Central memory CD4-positive, alpha-beta T cell (primary cell): ENCODE data around the gene SCART1.
"Not testable (repeated sequence)": the region's sequence is repeated elsewhere in the genome, so short reads cannot be mapped to it uniquely, and the experiment has no call there.

Experiments used
- DNase-seq: peaks from one replicate; pipeline ENCODE4 v3.0.0; 2022

Gene SCART1

DNA sequence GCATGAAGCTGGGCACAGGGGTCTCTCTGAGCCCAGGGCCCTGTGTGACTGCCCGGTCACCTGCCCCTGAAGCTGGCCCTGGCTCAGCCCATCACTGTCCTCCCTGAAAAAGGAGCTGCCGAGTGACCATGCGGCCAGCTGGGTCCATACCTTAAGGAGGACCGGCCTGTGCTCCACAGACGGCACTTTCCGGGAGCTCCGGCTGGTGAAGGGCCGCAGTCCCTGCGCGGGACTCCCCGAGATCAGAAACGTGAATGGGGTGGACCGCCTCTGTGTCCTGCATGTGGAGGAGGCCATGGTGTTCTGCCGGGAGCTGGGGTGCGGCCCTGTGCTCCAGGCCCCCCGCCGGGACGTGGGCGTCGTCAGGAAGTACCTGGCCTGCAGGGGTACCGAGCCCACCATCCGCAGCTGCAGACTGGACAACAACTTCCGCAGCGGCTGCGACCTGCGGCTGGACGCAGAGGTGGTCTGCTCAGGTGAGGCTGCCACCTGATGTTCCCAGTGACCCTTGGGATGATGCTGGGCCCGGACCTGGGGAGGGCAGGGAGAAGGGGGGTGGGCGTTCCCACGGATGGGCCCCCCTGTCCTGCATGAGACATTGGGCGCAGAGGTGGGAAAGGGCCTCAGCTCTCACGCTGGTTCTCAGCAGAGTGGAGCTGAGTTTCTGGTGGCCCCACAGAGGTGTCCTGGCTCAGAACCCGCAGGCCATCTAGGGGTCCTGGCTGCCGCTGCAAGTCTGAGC is 3.5 kb downstream of the SCART1 start:
- DNase-seq: no peak

DNA sequence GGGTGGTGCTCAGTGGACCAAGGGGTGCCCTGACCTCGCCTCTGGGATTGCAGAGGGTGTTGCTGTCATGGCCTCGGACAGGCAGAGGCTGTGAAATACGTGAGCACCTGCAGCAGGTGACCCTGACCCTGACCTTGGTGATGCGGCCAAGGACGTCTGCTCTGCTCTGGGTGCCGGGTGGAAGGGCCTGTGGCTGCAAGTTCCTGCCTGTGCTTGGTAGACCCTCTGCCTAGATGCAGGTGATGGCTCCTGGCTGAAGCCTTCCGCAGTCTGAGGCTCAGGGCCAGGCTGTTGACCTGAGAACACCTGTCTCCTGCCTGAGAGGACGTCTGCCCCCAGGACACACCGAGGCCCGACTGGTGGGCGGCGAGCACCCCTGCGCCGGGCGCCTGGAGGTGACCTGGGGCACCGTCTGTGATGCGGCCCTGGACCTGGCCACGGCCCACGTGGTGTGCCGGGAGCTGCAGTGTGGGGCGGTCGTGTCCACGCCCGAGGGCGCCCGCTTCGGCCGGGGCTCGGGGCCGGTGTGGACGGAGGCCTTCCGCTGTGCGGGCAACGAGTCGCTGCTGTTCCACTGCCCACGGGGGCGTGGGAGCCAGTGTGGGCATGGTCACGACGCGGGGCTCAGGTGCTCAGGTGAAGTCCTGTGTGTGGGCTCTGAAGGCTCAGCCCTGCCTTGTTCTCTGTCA is 4.4 kb downstream of the SCART1 start:
- DNase-seq: no peak

DNA sequence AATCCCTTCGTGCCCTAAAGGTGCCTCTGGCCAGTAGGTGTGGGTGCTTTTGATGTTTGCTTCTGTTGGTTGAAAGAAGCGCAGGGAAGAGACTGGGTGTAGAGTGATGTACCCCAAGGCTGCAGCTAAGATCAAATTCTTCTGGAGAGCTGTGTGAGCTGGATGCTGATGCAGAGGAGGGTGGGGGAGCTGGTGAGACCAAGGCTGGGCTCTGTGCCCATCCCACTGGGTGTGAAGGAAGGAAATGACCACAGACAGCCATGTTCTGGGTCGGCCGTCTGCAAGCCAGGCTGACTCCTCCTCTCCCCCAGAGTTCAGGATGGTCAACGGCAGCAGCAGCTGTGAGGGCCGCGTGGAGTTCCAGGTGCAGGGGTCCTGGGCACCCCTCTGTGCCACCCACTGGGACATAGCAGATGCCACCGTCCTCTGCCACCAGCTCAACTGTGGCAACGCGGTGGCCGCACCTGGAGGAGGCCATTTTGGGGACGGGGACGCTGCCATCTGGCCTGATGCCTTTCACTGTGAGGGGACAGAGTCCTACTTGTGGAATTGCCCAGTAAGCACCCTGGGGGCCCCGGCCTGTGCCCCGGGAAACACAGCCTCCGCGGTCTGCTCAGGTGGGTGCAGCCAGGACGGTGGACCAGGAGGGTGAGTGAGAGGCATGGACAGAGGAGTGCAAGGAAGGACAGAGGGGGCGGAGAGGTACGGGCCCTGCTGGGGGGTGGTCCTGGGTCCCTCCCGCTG is 5.1 kb downstream of the SCART1 start:
- DNase-seq: no peak

DNA sequence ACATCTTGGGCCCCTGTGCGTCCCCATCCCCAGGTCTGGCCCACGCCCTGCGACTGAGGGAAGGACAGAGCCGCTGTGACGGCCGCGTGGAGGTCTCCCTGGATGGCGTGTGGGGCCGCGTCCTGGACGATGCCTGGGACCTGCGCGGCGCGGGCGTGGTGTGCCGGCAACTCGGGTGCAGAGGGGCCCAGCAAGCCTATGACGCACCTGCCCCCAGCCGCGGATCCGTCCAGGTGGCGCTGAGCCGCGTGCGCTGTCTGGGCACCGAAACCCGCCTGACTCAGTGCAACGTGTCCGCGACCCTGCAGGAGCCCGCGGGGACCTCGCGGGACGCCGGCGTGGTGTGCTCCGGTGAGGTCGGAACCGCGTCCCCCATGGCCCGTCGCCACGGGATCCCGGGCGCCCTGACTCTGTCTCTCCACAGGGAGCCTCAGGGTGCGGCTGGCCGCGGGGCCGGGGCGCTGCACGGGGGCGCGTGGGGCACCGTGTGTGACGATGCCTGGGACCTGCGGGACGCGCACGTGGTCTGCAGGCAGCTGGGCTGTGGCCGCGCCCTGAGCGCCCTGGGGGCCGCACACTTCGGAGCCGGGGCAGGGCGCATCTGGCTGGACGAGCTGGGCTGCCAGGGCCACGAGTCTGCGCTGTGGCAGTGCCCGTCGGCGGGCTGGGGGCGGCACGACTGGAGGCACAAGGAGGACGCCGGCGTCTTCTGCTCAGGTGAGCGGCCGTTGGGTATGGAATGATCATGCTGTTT is 5.9 kb downstream of the SCART1 start:
- no peak for DNase-seq

DNA sequence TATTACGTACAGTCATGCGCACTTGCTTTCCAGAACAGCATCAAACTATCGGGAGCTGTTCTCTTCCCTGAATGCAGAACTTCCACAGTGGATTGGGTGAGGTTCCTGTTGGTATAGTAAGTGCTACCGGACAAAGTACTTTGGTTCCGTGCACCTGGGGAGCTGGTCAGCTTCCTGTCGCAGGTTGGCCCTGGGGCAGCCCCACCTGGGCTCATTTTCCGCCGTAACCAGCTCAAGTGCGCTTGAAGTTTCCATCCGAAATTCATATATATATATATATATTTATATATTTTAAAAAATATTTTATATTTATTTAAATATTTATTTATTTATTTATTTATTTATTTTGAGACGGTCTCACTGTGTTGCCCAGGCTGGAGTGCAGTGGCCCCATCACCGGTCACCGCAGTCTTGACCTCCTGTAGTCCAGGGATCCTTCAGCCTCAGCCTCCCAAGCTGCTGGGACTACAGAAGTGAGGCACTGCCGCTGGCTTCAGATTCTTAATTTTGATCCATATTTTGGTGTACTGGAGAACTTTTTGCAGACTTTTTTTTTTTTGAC is 6.5 kb downstream of the SCART1 start:
- no peak for DNase-seq

DNA sequence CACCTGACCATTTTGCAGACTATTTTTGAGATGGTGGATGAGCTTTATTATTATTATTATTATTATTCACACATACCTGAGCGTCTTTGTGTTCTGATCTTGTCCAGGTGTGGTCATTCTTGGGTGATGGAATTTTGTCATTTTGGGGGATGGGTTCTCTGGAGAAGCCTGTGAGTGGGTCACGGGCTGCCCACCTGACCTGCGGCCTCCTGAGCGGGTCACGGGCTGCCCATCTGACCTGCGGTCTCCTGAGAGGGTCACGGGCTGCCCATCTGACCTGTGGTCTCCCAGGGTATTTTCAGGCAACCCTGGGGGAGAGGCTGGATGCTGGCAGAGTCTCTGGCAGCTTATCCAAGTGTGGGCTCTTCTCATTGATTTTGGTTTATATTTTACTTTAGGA is 7.3 kb downstream of the SCART1 start:
- no peak for DNase-seq

DNA sequence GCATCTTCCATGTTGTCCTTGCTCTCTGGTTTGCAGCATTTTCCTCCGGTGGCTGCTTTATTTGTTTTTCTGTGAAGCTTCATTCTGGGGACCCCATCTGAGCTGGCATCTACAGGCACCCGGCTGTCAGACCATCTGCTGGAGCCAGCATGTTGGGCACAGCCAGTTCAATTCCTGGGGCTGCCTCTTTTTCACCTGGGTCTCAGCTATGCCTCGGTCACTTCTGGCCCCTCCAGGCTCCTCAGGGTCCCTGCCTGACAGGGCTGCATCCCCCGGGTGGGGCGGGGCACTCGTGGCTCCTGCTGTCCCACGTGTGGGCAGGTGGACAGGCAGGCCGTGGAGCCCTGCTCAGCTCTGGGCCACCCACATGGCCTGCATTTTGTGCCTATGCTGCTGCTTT is 8.1 kb downstream of the SCART1 start:
- no peak for DNase-seq

DNA sequence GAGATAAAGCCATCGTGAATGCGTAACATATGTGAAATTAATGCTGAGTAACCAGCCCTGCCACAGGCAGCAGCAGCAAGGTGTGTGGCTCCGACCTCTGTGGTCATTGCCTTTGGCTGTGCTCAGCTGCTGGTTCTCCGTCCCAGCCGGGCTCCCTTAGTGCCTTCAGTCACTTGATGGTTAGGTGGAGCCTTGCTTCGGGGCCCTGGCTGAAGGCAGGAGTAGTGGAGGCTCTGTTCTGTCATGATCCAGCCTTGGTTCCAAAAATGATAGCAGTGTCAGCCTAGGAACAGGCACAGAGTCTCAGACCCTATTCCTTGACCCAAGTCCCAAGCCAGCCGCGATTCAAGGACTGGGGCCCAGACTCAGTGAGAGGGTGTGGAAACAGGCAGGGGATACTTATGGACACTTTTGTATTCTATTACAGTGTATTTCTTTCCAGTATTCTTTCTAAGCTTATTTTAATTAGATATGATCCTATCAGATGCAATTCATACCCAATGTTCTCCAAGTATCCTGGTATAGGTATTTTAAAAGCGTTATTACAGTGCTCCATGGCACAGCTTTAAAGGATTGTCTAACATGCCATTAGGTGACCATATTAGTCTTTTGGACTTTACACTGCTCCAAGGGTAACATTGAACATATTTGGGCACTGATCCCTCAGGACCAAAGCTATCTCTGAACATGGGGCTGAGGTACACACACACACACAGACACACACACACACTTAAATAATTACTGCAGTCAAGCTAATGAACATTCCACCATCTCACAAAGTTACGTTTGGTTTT is 9.0 kb downstream of the SCART1 start:
- no peak for DNase-seq

DNA sequence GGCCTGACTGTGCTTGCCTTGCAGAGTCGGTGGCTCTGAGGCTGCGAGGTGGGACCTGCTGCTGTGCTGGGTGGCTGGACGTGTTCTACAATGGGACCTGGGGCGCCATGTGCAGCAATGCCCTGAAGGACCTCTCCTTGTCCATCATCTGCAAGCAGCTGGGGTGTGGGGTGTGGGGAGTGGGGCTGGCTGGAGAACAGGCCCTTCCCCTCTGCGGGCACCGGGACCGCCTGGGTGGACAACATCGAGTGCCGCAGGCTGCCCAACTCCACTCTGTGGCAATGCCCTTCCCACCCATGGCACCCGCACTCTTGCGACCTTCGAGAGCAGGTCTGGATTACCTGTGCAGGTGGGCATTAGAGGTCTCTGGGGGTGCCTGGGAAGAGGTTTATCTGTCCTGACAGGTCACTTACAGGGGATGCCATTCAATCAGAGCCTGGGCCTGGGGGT is 10.9 kb downstream of the SCART1 start:
- no peak for DNase-seq

DNA sequence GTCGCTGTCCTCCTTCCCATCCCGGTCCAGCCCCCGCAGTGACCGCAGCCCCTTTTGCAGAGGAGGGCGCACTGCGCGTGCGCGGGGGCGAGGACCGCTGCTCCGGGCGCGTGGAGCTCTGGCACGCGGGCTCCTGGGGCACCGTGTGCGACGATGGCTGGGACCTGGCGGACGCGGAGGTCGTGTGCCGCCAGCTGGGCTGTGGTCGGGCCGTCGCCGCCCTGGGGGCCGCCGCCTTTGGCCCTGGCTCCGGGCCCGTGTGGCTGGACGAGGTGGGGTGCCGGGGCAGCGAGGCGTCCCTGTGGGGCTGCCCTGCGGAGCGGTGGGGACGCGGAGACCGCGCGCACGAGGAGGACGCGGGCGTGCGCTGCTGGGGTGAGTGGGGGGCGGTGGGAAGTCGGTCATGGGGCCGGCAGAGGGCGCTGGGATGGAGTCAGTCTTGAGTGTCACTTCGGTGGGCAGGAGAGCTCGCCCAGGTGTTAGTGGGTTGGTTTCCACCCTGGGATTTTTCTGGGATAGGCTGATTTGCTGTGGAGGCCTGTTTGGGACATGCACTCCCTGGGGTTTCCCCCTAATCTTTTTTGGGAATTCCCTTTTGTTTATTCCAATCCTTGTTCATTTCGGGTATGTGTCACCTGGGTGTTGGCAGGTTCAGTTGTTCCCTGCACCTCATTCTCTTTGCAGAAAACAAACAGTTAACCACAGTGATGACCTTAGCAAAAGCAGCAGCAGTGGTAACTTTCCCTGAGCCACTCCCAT is 11.6 kb downstream of the SCART1 start:
- no peak for DNase-seq

DNA sequence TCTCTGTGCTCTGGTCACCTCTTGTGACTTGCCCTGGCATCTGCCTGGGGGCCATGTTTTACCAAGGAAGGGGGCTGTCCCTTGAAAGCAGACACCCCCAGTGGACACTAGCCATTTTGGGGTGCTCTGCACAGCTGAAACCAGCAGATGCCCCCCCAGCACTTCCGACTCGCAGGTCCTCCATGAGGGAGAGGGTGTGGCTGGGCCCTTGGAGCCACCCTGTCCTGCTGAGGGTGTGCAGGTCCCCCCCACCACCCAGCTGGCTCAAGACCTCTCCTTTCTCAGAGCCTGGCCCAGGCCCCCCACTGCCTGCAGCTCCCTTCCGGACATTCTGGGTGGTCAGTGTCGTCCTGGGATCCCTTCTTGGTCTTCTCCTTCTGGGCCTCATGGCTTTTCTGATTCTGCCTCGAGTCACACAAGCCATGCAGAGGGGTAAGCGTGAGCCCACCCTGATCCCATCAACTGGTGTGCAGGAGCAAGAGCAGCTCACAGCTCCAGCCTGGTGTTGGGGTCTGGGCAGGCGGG is 12.3 kb downstream of the SCART1 start:
- DNase-seq: no peak

DNA sequence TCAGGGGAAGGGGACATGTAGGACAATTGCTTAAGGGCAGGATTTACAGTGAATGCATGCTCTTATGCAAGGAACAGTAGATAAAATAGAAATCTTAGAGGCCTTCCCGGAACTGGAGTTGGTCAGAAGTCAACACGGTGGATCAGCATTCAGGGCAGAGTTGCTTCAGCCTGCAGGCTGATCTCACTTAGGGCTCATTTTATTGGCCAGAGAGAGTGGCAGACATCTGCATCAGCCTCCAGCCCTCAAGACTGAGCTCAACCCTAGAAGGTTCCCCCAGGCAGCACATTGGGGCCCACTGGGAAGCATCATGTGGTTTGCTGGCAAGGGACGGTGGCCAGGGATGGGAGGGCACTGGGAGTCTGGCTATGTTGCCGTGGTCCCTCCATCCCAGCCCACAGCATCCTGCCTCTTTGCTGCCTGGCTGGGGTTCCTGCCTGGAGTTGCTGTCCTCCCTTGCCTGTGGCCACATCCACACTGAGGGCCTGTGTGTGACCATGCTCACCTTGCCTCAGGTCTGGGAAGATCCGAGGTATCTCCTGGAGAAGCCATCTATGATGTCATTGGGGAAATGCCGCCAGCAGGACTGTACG is 13.0 kb downstream of the SCART1 start:
- DNase-seq: no peak

DNA sequence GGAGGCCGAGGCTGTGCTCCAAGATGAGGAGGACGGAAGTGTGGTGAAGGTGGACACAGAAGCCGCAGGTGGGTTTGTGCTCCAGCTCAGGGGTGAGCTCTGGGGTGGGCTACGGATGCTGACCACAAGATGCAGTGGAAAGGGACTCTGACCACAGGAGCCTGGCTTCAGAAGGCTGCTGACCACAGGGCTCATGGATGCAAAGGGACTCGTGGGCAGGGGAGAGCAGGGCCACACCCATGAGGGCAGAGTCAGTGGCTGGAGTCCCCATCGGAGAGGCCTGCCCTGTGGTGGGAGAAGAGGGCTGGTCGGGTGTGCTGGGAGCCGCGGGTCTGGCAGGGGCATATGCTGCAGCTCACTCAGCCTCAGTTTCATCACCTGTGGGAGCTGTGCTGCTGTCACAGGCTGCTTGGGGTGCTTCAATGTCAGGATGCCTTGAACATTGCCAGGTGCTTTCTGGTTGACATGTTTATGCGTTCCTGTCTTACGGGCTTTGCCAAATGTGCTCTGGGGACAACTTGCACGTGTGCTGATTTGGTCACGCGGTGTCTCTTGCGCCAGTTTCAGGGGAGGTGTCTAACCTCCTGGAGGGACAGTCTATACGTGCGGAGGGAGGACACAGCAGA is 13.7 kb downstream of the SCART1 start:
- DNase-seq: no peak

DNA sequence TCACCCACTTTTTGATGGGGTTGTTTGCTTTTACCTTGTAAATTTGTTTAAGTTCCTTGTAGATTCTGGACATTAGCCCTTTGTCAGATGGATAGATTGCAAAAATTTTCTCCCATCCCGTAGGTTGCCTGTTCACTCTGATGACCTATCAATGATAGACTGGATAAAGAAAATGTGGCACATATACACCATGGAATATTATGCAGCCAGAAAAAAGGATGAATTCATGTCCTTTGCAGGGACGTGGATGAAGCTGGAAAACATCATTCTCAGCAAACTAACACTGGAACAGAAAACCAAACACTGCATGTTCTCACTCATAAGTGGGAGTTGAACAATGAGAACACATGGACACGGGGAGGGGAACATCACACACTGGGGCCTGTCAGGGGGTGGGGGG is 15.5 kb downstream of the SCART1 start:
- not testable (repeated sequence) for DNase-seq

DNA sequence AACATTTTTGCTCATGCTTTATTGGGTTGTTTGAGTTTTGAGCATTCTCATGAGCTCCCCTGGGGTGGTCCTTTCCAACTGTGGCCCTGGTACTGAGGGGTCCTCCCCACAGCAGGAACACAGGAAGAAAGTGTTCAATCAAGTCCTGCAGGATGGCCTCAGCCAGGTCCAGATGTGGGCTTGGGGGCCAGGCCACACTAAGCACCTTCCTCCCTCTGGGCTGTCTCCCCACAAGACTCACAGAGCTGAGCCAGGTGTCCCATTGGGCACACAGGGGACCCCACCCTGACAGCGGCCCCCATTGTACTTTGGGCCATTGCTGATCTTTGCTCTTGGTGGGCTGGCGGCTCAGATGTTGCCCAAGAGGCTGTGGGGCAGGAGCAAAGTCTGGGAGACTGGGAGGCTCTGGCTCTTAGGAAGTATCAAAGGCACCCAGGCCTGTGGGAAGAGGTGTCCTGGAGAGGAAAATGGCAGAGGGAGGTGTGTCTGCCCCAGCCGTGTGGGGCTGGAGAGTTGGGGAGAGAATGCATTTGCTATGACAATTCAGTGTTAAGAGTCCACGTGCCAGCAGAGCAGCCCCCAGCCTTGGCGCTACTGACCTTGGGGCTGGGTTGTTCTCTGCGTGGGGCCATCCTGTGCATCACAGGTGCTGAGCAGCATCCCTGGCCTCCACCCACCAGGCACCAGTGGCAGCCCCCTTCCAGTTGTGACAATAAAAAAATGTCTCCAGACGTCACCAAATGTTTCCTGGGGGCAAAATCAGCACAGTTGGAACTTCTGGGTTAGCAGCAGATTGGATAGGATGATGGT is 17.8 kb downstream of the SCART1 start:
- no peak for DNase-seq

DNA sequence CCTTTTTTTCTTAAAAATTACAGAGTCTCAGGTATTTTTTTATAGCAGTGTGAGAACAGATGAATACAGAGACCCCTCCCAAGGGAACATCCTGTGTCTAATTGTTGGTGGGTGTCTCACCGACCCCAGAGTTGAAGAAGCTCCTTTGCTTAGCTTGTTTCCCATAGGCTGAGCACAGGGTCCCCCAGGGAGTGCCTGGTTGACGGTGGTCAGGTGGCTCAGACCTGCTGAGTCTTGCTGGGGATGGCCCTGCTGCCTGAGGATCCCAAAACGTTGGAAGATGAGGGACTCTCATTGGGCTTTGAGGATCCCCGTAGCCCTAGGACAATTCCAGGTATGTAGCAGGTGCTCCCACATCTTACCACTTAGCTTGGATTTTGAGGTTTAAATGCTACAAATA is 19.5 kb downstream of the SCART1 start:
- DNase-seq: no peak

DNA sequence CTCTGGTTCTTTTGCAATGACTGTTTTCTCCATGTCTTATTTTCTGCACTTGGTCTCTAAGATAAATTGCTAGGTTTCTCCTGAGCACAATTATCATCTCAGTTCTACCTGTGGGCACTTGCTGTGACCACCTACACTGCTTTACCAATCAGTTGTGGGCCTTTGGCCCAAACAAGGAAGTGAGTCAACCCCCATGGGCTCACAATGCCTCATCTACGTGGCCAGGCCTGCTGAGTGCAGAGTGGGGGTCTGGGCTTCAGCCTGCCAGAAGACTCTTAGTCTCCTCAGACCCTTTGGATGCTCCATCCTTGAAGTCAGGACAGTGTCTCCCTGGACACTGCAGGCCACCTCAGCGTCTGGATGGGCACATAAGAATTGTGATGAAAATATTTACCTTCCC is 20.3 kb downstream of the SCART1 start:
- DNase-seq: no peak

DNA sequence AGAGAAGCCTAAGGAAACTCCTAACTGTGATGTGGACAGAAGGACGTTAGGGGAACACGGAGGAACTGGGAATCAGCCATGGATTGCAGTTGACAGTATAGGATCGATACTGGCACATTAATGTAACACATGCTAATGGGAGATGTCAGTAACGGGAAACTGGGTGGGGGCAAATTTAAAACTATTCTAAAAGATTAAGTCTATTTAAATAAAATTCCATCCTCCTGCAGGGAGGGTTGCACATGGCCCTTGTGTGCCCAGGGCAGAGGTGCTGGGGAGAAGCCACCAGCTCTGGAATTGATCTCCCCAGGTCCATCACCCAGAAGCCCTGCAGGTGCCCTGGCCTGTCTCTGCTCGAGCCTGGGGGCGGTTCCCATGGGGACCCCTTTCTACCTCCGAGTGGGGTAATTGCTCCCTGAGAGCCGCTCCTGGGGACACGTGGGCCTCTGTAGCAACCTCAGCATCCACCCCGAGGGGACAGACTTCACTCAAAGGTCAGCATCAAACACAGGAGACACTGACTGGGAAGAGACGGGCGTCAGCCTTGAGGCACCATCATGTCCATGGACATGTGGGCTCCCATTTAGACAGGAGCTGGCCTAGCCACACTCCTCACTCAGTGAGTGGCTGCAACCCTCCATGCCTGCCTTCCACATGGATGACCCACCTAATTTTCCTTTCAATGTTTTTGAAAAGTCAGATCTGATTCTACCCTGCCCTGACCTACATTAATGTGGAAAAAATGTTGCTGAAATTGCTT is 21.1 kb downstream of the SCART1 start:
- no peak for DNase-seq
